H7 (cell line): ENCODE measurements around the gene ADGRV1. TPM values are rescaled to one million over a fixed set of nuclear protein-coding genes. Genes with fewer than 3 reads are reported as not detected.
"Not testable (repeated sequence)": the region's sequence is repeated elsewhere in the genome, so short reads cannot be mapped to it uniquely, and the experiment has no call there.

Source experiments
- DNase-seq: peaks from one replicate; pipeline ENCODE4 v3.0.0; 2012
- H3K27me3 ChIP-seq: 2 replicates; pipeline ENCODE4 v1.6.0; 2011; ENCODE audit warnings: mild to moderate bottlenecking, low read length; ENCODE audit not compliant: control insufficient read depth, insufficient read depth
- H3K36me3 ChIP-seq: replicated peaks from 2 replicates; pipeline ENCODE4 v1.5.1; 2011; ENCODE audit warnings: low read length; ENCODE audit not compliant: control insufficient read depth, insufficient read depth
- H3K4me3 ChIP-seq: 2 replicates; pipeline ENCODE4 v1.5.1; 2011; ENCODE audit warnings: low read depth, mild to moderate bottlenecking, control low read depth, low read length, moderate library complexity; ENCODE audit not compliant: insufficient read depth
- total RNA-seq: library from RNA; depleted of rRNA; stranded (reverse); fragments of >200 nt; shearing (Covaris generic); gene quantifications from 2 replicates; pipeline ENCODE4 v1.2.3, GENCODE V29; 2014

Gene ADGRV1
- total RNA-seq, 1 experiment from 2014 or later = 28.8 TPM

GRCh38 chr5:90929013-90929839 is 370.6 kb downstream of the ADGRV1 start:
- H3K36me3 ChIP-seq, H3K27me3 ChIP-seq, DNase-seq: not testable (repeated sequence)
- H3K4me3 ChIP-seq = peak overlapping the region; percentile 35

- no peaks in the 10 kb centered on the region for H3K27me3 ChIP-seq
- no peak for DNase-seq
- no peaks in the 10 kb centered on the region for H3K36me3 ChIP-seq
- H3K4me3 ChIP-seq = no peak overlapping the region
Measured at GRCh38 chr5:90930062-90930461, 371.5 kb downstream of the ADGRV1 start.

- DNase-seq = no peak
- Histone ChIP-seq H3K27me3 (no peaks in the 10 kb centered on the region), H3K36me3 (no peaks in the 10 kb centered on the region), H3K4me3 (no peak overlapping the region)
Measured at GRCh38 chr5:90930756-90931431, 372.3 kb downstream of the ADGRV1 start.

- peak; percentile 63 for DNase-seq
- Histone ChIP-seq H3K4me3 (no peak overlapping the region), H3K27me3 (no peaks in the 10 kb centered on the region)
Measured at GRCh38 chr5:90932052-90932699, 373.6 kb downstream of the ADGRV1 start.

GRCh38 chr5:90933298-90933697 is 374.7 kb downstream of the ADGRV1 start:
- no peaks in the 10 kb centered on the region for H3K36me3 ChIP-seq
- H3K27me3 ChIP-seq = no peaks in the 10 kb centered on the region
- no peak for DNase-seq
- no peak overlapping the region for H3K4me3 ChIP-seq

More at GRCh38 chr5:90932052-90932699, 373.6 kb downstream of the ADGRV1 start:
- no peaks in the 10 kb centered on the region for H3K36me3 ChIP-seq

GRCh38 chr5:90934091-90934719 is 375.6 kb downstream of the ADGRV1 start:
- no peak overlapping the region for H3K4me3 ChIP-seq
- DNase-seq = no peak
- H3K36me3 ChIP-seq = no peaks in the 10 kb centered on the region
- no peaks in the 10 kb centered on the region for H3K27me3 ChIP-seq

GRCh38 chr5:90934738-90935137 is 376.1 kb downstream of the ADGRV1 start:
- H3K4me3 ChIP-seq = no peak overlapping the region
- DNase-seq = no peak
- no peaks in the 10 kb centered on the region for H3K27me3 ChIP-seq
- no peaks in the 10 kb centered on the region for H3K36me3 ChIP-seq

- no peak overlapping the region for H3K4me3 ChIP-seq
- H3K36me3 ChIP-seq = no peaks in the 10 kb centered on the region
- H3K27me3 ChIP-seq = no peaks in the 10 kb centered on the region
- DNase-seq = no peak
Measured at GRCh38 chr5:90939211-90939610, 380.6 kb downstream of the ADGRV1 start.

- DNase-seq = peak; percentile 60
- no peaks in the 10 kb centered on the region for H3K36me3 ChIP-seq
Measured at GRCh38 chr5:90940227-90940995, 381.8 kb downstream of the ADGRV1 start.

GRCh38 chr5:90941002-90941720 is 382.6 kb downstream of the ADGRV1 start:
- no peak for DNase-seq
- H3K4me3 ChIP-seq = no peak overlapping the region

More at GRCh38 chr5:90940227-90940995, 381.8 kb downstream of the ADGRV1 start:
- Histone ChIP-seq H3K27me3 (no peaks in the 10 kb centered on the region), H3K4me3 (no peak overlapping the region)

GRCh38 chr5:90944116-90944515 is 385.5 kb downstream of the ADGRV1 start:
- Histone ChIP-seq H3K27me3 (no peaks in the 10 kb centered on the region), H3K36me3 (no peaks in the 10 kb centered on the region), H3K4me3 (no peak overlapping the region)
- no peak for DNase-seq

More at GRCh38 chr5:90941002-90941720, 382.6 kb downstream of the ADGRV1 start:
- no peaks in the 10 kb centered on the region for H3K27me3 ChIP-seq
- no peaks in the 10 kb centered on the region for H3K36me3 ChIP-seq

- no peak for DNase-seq
- Histone ChIP-seq H3K4me3 (no peak overlapping the region), H3K27me3 (no peaks in the 10 kb centered on the region), H3K36me3 (no peaks in the 10 kb centered on the region)
Measured at GRCh38 chr5:90947667-90948066, 389.1 kb downstream of the ADGRV1 start.

GRCh38 chr5:90948969-90949368 is 390.4 kb downstream of the ADGRV1 start:
- Histone ChIP-seq H3K27me3 (no peaks in the 10 kb centered on the region), H3K4me3 (no peak overlapping the region), H3K36me3 (no peaks in the 10 kb centered on the region)
- no peak for DNase-seq
